SK-N-SH treated with all-trans-retinoic acid at 6 μM for 48 hours (cell line): Measurements from ENCODE around the gene KLC1.

ENCODE experiments used
- ATAC-seq: fragments of 200-7000 bp; cut with Tn5 transposase; 3 replicates; pipeline ENCODE4 v1.9.1; 2020; ENCODE audit warnings: mild to moderate bottlenecking, moderate library complexity
- ARNTL ChIP-seq: fragments of 450-650 bp; formaldehyde crosslinking; IDR thresholded peaks from 2 replicates; pipeline ENCODE4 v1.5.0; 2020; ENCODE audit warnings: low read depth, mild to moderate bottlenecking, moderate library complexity, borderline replicate concordance
- BACH2 ChIP-seq: fragments of 250-450 bp; sonication (Bioruptor Pico); IDR thresholded peaks from 2 replicates; pipeline ENCODE4 v1.9.0; 2021; ENCODE audit warnings: mild to moderate bottlenecking, borderline replicate concordance
- CREB5 ChIP-seq: fragments of 250-450 bp; sonication (Bioruptor Pico); IDR thresholded peaks from 2 replicates; pipeline ENCODE4 v1.5.1; 2020; ENCODE audit warnings: low read depth, mild to moderate bottlenecking, moderate library complexity
- CSDC2 ChIP-seq: fragments of 250-450 bp; sonication (Bioruptor Pico); IDR thresholded peaks from 2 replicates; pipeline ENCODE4 v1.5.0; 2020; ENCODE audit warnings: mild to moderate bottlenecking, moderate library complexity
- CSRNP3 ChIP-seq: fragments of 250-450 bp; sonication (Bioruptor Pico); IDR thresholded peaks from 2 replicates; pipeline ENCODE4 v1.5.1; 2021; ENCODE audit warnings: mild to moderate bottlenecking, moderate library complexity
- ESRRG ChIP-seq: fragments of 250-450 bp; sonication (Bioruptor Pico); IDR thresholded peaks from 2 replicates; pipeline ENCODE4 v1.6.1; 2021; ENCODE audit warnings: mild to moderate bottlenecking
- GLIS3 ChIP-seq: fragments of 250-450 bp; sonication (Bioruptor Pico); IDR thresholded peaks from 2 replicates; pipeline ENCODE4 v1.5.0; 2020; ENCODE audit warnings: mild to moderate bottlenecking, moderate library complexity
- ISL1 ChIP-seq: fragments of 250-450 bp; sonication (Bioruptor Pico); IDR thresholded peaks from 2 replicates; pipeline ENCODE4 v2.1.2; 2022; ENCODE audit warnings: mild to moderate bottlenecking, moderate library complexity
- OSR1 ChIP-seq: fragments of 250-450 bp; sonication (Bioruptor Pico); IDR thresholded peaks from 2 replicates; pipeline ENCODE4 v1.8.0; 2022; ENCODE audit warnings: moderate library complexity, mild to moderate bottlenecking, inconsistent platforms
- PPARA ChIP-seq: fragments of 250-450 bp; sonication (Bioruptor Pico); IDR thresholded peaks from 2 replicates; pipeline ENCODE4 v1.5.0; 2020; ENCODE audit warnings: mild to moderate bottlenecking, borderline replicate concordance
- RARB ChIP-seq: fragments of 250-450 bp; sonication (Bioruptor Pico); IDR thresholded peaks from 2 replicates; pipeline ENCODE4 v1.8.0; 2021; ENCODE audit warnings: mild to moderate bottlenecking, moderate library complexity
- SNAI2 ChIP-seq: fragments of 250-450 bp; sonication (Bioruptor Pico); IDR thresholded peaks from 2 replicates; pipeline ENCODE4 v1.5.0; 2020; ENCODE audit warnings: mild to moderate bottlenecking, moderate library complexity
- TCF4 ChIP-seq: fragments of 250-450 bp; sonication (Bioruptor Pico); IDR thresholded peaks from 2 replicates; pipeline ENCODE4 v1.8.0; 2021; ENCODE audit warnings: mild to moderate bottlenecking, moderate library complexity, borderline replicate concordance
- TOX ChIP-seq: fragments of 250-450 bp; sonication (Bioruptor Pico); IDR thresholded peaks from 2 replicates; pipeline ENCODE4 v1.8.0; 2021; ENCODE audit warnings: mild to moderate bottlenecking, moderate library complexity, borderline replicate concordance
- TSHZ2 ChIP-seq: fragments of 250-450 bp; sonication (Bioruptor Pico); IDR thresholded peaks from 2 replicates; pipeline ENCODE4 v1.5.0; 2020; ENCODE audit warnings: mild to moderate bottlenecking, moderate library complexity
- ZC3H10 ChIP-seq: fragments of 250-450 bp; sonication (Bioruptor Pico); IDR thresholded peaks from 2 replicates; pipeline ENCODE4 v1.5.1; 2021; ENCODE audit warnings: mild to moderate bottlenecking, moderate library complexity
- ZNF565 ChIP-seq: fragments of 450-650 bp; formaldehyde crosslinking; conservative IDR thresholded peaks from 2 replicates; pipeline ENCODE4 v1.5.0; 2020; ENCODE audit warnings: low read depth, mild to moderate bottlenecking, moderate library complexity
- ZNF70 ChIP-seq: fragments of 450-650 bp; formaldehyde crosslinking; IDR thresholded peaks from 2 replicates; pipeline ENCODE4 v1.5.0; 2020; ENCODE audit warnings: mild to moderate bottlenecking, moderate library complexity
- ZNF8 ChIP-seq: fragments of 450-650 bp; formaldehyde crosslinking; IDR thresholded peaks from 2 replicates; pipeline ENCODE4 v1.5.0; 2020; ENCODE audit warnings: mild to moderate bottlenecking, moderate library complexity

KLC1 gene

GRCh38 chr14:103738166-103738565 is 109.2 kb downstream of the KLC1 start (continued):
- no peak for TF ChIP-seq ESRRG (CRISPR knock-in tag)
- TF ChIP-seq BACH2 (CRISPR knock-in tag), result no peak
- no peak for TF ChIP-seq ZNF565
- TF ChIP-seq ZNF8 (CRISPR knock-in tag), result no peak
- no peak for TF ChIP-seq CSDC2
- TF ChIP-seq TSHZ2 (CRISPR knock-in tag), result no peak

GRCh38 chr14:103738701-103739451 is 109.9 kb downstream of the KLC1 start:
- ATAC-seq, result no peak
- no peak for TF ChIP-seq ZC3H10
- TF ChIP-seq RARB (CRISPR knock-in tag), result no peak
- no peak for TF ChIP-seq GLIS3 (CRISPR knock-in tag)
- TF ChIP-seq CREB5, result no peak
- no peak for TF ChIP-seq ZNF70
- no peak for TF ChIP-seq ISL1 (CRISPR knock-in tag)
- no peak for TF ChIP-seq CSRNP3 (CRISPR knock-in tag)
- no peak for TF ChIP-seq ESRRG (CRISPR knock-in tag)
- no peak for TF ChIP-seq ZNF8 (CRISPR knock-in tag)
- no peak for TF ChIP-seq CSDC2

- no peak for ATAC-seq
- TF ChIP-seq ZC3H10 (no peak), TOX (CRISPR knock-in tag) (no peak), TCF4 (CRISPR knock-in tag) (no peak), PPARA (CRISPR knock-in tag) (no peak), BACH2 (CRISPR knock-in tag) (no peak), ARNTL (CRISPR knock-in tag) (no peak), ZNF8 (CRISPR knock-in tag) (no peak), ISL1 (CRISPR knock-in tag) (no peak), TSHZ2 (CRISPR knock-in tag) (no peak), OSR1 (no peak)
These were observed 110.4 kb downstream of the KLC1 start for GRCh38 chr14:103739466-103739792.

GRCh38 chr14:103739793-103740501 is 110.9 kb downstream of the KLC1 start:
- ATAC-seq, result no peak
- TF ChIP-seq SNAI2 (CRISPR knock-in tag) (no peak), ZC3H10 (no peak), OSR1 (no peak), ARNTL (CRISPR knock-in tag) (no peak), ZNF70 (no peak), ZNF565 (no peak), TCF4 (CRISPR knock-in tag) (no peak)
